ENCODE data around the gene SLC7A1. TPM values are rescaled to one million over a fixed set of nuclear protein-coding genes. Genes with fewer than 3 reads are reported as not detected.

SLC7A1 gene
- total and polyA plus RNA-seq, 2 of the 8 experiments (the other 6 are each of a cell fraction or from before 2014, with no cell fraction given): 26.8 to 114 TPM

DNA sequence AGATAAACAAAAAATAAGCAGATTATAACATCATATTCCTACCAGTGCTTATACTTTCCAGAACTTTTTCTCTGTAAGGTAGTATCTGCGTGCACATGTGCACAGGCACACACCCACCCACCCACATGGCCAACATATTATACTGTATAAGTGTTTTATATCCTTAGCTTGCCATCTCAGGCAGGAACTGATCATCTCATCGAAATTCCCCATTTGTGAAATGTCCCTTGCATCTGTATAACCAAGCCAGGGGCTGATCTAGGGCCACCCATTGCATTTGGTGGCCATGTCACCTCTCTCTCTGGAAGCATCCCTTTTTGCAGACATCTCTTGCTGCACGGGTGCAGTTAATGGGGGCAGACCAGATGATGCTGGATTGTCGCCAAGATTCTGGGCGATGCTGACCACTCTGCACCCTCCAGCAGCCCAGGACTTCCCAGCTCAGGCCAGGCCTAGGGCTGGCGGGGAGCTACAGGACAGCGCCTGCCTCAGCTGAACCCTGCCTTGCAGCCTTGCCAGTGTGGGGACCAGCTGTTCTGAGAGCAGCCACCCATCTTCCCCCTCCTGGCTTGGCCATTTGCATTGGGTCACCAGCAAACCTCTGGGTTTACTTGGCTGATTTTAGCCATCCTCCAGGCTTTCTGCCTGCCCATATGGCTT lies 95.9 kb downstream of the SLC7A1 start:
- H4K8ac ChIP-seq (ENCODE audit: extremely low read depth, insufficient read depth, low read length): no peak overlapping the region
- H3K9ac ChIP-seq (replicated peaks in 1 of 4; ENCODE audit: extremely low read depth in 1 of 4, low read depth in 3 of 4, low read length in 3 of 4): no peak overlapping the region
- no peaks in the 10 kb centered on the region for H3K23me2 ChIP-seq (ENCODE audit: low read depth, low read length)
- POLR2A ChIA-PET (ENCODE audit: partially characterized antibody): no interaction called here
- no peak overlapping the region for H3K27ac ChIP-seq (ENCODE audit: low read depth, low read length)
- no peak overlapping the region for H4K5ac ChIP-seq (ENCODE audit: insufficient read length, low read depth, low read length)
- H4K91ac ChIP-seq (replicated peaks; ENCODE audit: insufficient read length, low read length): no peak overlapping the region
- no peak overlapping the region for H3K4me2 ChIP-seq (ENCODE audit: insufficient read depth in 1 of 2, low read depth in 2 of 2, low read length in 2 of 2)
- no peak overlapping the region for H3K4me3 ChIP-seq (ENCODE audit: extremely low read depth in 1 of 4, insufficient read depth in 2 of 4, low read depth in 3 of 4, low read length in 4 of 4)
- CTCF ChIA-PET (ENCODE audit: partially characterized antibody): interaction anchor here (1.4 to 17.8 kb wide), 3 partner anchors 9 to 214 kb away, joined by 3 to 210 read pairs (median 37); no protein-coding TSS in a partner anchor
- peaks cover 0 to 3% of the 10 kb centered on the region in 2 experiments for H4K20me1 ChIP-seq (replicated peaks in 1 of 2; ENCODE audit: control insufficient read depth in 1 of 2, insufficient read depth in 2 of 2, low read length in 2 of 2)
- FAIRE-seq: no peak
- no peak overlapping the region for H2BK12ac ChIP-seq (ENCODE audit: low read depth, low read length)
- H3K14ac ChIP-seq (ENCODE audit: insufficient read length): no peak overlapping the region
- no peak overlapping the region for H3K4ac ChIP-seq (replicated peaks; ENCODE audit: insufficient read length, low read depth, low read length)
- no peaks in the 10 kb centered on the region for H3K36me3 ChIP-seq (ENCODE audit: control insufficient read depth in 2 of 4, insufficient read depth in 4 of 4, low read length in 3 of 4)
- no peak overlapping the region for H3K23ac ChIP-seq (ENCODE audit: insufficient read length)
- no peaks in the 10 kb centered on the region for H3K9me3 ChIP-seq (ENCODE audit: insufficient read depth in 2 of 2, low read depth in 1 of 2, low read length in 1 of 2)
- H2BK5ac ChIP-seq (ENCODE audit: low read depth, low read length): no peak overlapping the region
- H2AFZ ChIP-seq (ENCODE audit: low read length): no peak overlapping the region
- H2AK5ac ChIP-seq (ENCODE audit: low read depth, low read length): no peak overlapping the region
- H3K56ac ChIP-seq (replicated peaks; ENCODE audit: insufficient read length, low read depth, low read length): no peak overlapping the region
- H2BK20ac ChIP-seq (ENCODE audit: low read length): no peak overlapping the region
- H2BK120ac ChIP-seq (replicated peaks; ENCODE audit: low read depth, low read length): no peak overlapping the region
- H3K4me1 ChIP-seq (replicated peaks in 1 of 4; ENCODE audit: control insufficient read depth in 3 of 4, insufficient read depth in 4 of 4, low read length in 3 of 4): peaks cover 0 to 3% (median 0%) of the 10 kb centered on the region in 4 experiments; a peak in 2 of 7 replicates
- H3K27me3 ChIP-seq (replicated peaks in 1 of 4; ENCODE audit: control insufficient read depth in 3 of 4, extremely low read depth in 1 of 4, insufficient read depth in 3 of 4, low read length in 3 of 4): no peaks in the 10 kb centered on the region; a peak in 1 of 7 replicates
- 88% methylated on average over 7 of the region's 7 CpGs; no CpG with 5 or more reads in 1 of the 2 experiments for WGBS, 2 experiments (ENCODE audit: extremely low coverage in 1 of 2, insufficient coverage in 1 of 2, insufficient read length in 1 of 2, insufficient replicate concordance in 2 of 2, low coverage in 1 of 2, low lambda C conversion rate in 2 of 2, missing lambda C conversion rate in 1 of 2)
- no peak overlapping the region for H2BK15ac ChIP-seq (ENCODE audit: low read length)
- DNase-seq (ENCODE audit: low read depth in 1 of 2, low spot score in 2 of 2): no peak
- H3K18ac ChIP-seq (ENCODE audit: extremely low read depth, low read length): no peak overlapping the region
- H3K79me1 ChIP-seq (ENCODE audit: low read depth, low read length): no peaks in the 10 kb centered on the region
- H3K79me2 ChIP-seq (ENCODE audit: control insufficient read depth in 1 of 2, insufficient read depth in 2 of 2, low read length in 2 of 2): no peaks in the 10 kb centered on the region
- TF ChIP-seq POLR2AphosphoS5 (IDR thresholded peaks at IDR 0.05; ENCODE audit: low read depth, low read length) (no peak), SUZ12 (IDR thresholded peaks at IDR 0.05; ENCODE audit: low read length) (no peak), USF2 (IDR thresholded peaks at IDR 0.05; ENCODE audit: low read length) (no peak), TAF1 (IDR thresholded peaks at IDR 0.05; ENCODE audit: low read depth, low read length) (no peak), BACH1 (IDR thresholded peaks at IDR 0.05; ENCODE audit: low read length) (no peak), RXRA (IDR thresholded peaks at IDR 0.05; ENCODE audit: insufficient read depth, low read depth, low read length) (no peak), RBBP5 (IDR thresholded peaks at IDR 0.05; ENCODE audit: borderline replicate concordance, low read depth, low read length) (no peak), NRF1 (IDR thresholded peaks at IDR 0.05; ENCODE audit: low read depth, low read length) (no peak), TAF7 (optimal IDR thresholded peaks at IDR 0.05; ENCODE audit: borderline replicate concordance, low read depth, low read length) (no peak), NANOG (IDR thresholded peaks at IDR 0.05; ENCODE audit: insufficient read depth, low read depth, low read length, poor library complexity, severe bottlenecking) (no peak), BRCA1 (IDR thresholded peaks at IDR 0.05; ENCODE audit: low read depth, low read length) (no peak), YY1 (IDR thresholded peaks at IDR 0.05; ENCODE audit: low read depth, low read length) (no peak), EGR1 (IDR thresholded peaks at IDR 0.05; ENCODE audit: borderline replicate concordance, low read depth, low read length) (no peak)

Measured in H1 (cell line).